Anterior cingulate cortex (tissue), 58 donors: ENCODE results near the gene GPR42.
"Not testable (repeated sequence)": the region's sequence is repeated elsewhere in the genome, so short reads cannot be mapped to it uniquely, and the experiment has no call there.

Experiments used
- DNase-seq, 58 donors: peaks; one replicate each; lab custom pipeline; 2025; lab: John Stamatoyannopoulos, UW

The GPR42 gene

DNA sequence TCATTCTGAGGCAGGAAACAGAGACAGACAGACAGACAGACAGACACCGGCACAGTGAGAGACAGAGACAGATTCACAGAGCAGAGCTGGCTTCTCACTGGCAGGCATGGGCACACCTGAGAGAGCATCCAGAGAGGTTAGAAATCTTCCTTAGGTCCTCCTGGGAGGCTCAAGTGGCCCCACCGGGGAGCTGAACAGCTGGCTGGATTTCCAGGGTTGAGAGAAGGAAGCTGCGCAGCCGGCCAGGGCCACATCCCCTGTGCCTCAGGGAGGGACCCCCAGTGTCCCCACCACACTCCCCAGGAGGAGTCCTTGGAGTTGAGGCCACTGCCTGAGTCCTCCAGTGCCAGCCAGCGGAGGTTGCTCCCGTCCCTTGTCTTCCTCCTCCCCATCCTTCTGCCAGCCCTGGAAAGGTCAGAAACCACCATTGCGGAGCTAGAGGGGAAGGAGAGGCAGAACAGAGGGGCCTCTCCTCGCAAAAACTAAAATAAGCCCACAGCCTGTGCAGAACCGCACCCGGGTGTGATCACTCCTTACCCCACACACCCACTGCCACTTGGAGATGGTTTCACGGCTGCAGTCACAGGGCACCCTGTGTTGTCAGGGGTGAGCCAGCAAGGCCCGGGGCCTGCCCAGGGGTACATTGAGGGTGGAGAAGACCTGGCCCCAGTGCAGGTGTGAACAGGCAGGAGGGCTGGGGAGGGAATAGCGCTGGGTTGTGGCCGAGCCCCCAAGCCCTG lies 8.4 kb upstream of the GPR42 start:
- DNase-seq, result no peak

DNA sequence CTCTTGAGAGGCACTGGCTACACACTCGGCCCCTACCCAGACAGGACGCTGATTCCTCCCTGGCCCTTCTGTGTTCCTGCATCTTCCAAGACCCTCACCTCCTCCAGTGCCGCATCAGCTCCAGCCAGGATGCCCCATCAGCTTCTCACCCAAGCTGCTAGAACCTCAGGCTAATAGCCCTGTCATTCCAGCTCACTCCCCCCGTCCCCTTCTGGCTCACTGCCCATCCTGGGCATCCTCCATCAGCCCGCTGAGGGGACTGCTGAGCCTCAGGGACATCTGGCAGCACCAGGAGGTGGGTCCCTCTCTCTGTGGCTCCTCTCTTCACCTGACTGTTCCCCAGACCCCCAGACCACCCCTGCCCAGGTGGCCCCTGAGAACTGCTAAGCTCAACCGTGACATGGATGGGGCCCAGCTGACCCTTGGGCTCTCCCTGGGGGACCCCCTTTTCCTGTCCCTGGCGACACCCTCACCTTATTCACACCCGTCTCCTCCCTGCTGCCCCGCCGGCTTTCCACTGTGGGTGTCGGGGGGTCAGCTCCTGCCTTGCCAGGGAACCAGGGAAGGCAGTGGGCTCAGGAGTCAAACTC lies 7.8 kb upstream of the GPR42 start:
- DNase-seq, result no peak

GRCh38 chr19:35363711-35364425 lies 7.0 kb upstream of the GPR42 start:
- no peak for DNase-seq

- no peak for DNase-seq
Observed at GRCh38 chr19:35365303-35365702, 5.6 kb upstream of the GPR42 start.

GRCh38 chr19:35368378-35368777 lies 2.5 kb upstream of the GPR42 start:
- no peak for DNase-seq

DNA sequence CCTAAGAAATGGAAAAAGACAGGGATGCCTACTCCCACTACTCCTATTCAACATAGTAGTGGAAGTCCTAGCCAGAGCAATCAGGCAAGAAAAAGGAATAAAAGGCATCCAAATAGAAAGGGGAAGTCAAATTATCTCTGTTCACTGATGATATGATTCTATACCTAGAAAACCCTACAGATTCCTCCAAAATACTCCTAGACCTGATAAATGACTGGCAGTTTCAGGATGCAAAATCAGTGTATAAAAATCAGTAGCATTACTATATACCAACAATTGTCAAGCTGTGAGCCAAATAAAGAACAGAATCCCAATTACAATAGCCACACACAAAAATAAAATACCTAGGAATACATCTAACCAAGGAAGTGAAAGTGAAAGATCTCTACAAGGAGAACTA lies 1.3 kb upstream of the GPR42 start:
- no peak for DNase-seq

DNA sequence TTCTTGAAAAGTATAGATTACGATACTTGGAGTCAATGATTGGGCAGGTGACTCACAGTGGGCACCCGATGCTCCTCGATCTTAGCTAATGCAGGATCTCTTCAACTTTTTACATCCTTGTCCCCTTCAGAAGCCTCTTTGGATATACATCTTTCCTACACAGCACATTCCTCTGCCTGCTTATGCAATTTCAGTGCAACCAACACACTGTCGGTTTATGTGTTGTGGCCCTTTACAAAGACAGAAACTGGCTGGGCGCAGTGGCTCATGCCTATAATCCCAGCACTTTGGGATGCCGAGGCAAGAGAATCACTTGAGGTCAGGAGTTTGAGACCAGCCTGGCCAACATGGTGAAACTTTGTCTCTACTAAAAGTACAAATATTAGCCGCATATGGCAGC lies 2.6 kb downstream of the GPR42 start:
- no peak for DNase-seq

DNA sequence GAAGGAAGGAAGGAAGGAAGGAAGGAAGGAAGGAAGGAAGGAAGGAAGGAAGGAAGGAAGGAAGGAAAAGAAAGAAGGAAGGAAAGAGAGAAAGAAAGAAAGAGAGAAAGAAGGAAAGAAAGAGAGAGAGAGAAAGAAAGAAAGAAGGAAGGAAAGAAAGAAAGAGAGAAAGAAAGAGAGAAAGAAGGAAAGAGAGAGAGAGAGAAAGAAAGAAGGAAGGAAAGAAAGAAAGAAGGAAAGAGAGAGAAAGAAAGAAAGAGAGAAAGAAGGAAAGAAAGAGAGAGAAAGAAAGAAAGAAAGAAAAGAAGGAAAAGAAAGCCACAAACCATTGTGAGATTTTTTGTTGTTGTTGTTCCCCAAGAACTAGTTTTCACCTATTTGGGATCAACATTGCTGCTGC lies 3.2 kb downstream of the GPR42 start:
- not testable (repeated sequence) for DNase-seq

DNA sequence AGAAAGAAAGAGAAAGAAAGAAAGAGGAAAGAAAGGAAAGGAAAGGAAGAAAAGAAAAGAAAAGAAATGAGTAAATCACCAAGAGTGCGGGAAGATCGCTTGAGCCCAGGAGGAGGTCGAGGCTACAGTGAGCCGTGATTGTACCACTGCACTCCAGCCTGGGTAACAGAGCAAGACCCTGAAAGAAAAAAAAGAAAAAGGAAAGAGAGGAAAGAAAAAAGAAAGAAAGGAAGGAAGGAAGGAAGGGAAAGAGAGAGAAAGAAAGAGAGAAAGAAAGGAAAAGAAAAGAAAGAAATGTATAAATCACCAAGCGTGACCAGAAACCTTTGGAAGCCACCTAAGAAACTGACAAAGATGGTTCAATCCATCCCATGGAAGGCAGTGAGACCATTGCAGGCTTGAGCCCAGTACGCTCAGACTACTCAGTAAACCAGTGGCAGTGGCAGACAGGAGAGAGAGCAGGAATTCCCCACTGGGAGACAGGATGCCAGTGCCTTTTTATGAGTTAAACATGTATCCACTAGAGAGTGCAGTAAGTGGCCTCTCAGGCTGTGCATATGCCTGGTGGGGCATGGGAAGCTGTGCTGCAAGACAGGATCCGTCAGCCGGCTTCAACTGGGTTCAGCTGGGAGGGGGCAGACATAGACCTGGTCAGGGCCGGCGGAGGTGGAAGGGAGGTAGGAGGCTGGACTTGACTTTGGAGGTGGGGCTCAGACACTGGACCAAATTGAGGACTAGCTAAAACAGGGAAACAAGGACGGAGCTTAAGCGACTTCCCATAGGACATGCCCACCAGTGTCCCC lies 4.8 kb downstream of the GPR42 start:
- DNase-seq, result no peak

DNA sequence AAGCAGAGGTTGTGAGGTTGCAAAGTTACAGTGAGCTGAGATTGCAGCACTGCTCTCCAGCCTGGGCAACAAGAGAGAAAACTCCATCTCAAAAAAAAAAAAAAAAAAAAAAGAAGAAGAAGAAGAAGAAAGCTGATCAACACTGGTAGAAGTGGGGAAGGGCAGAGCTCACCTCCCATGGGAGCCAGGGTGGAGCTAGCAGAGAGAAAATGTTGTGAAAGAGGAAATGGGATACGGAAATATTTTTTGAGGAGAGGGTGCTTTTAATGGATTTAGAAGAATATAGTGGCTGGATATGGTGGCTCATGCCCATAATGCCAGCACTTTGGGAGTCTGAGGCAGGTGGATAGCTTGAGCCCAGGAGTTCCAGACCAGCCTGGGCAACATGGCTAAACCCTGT lies 6.8 kb downstream of the GPR42 start:
- no peak for DNase-seq

DNA sequence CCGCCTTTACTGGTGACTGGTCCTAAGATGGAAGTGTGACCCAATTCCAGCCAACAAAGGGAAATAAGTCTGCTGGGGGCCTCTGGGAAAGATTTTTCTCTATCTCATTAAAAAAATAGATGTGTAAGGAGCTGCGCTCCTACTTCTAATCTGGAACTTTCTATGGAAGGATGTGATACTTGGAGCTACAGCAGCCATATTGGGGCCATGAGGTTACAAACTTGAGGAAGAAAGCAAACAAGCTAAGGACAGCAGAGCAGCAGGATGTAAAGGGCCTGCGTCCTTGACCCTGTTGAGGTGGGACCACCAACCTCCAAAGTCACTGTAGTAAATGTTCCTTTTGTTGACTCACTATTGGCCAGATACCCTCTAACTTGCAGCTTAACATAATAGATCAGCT lies 7.5 kb downstream of the GPR42 start:
- no peak for DNase-seq

- DNase-seq, result not testable (repeated sequence)
Observed at GRCh38 chr19:35379545-35379944, 8.7 kb downstream of the GPR42 start.

- no peak for DNase-seq
Observed at GRCh38 chr19:35379992-35380391, 9.1 kb downstream of the GPR42 start.

- DNase-seq, result no peak
Observed at GRCh38 chr19:35380450-35381124, 9.7 kb downstream of the GPR42 start.

- no peak for DNase-seq
Observed at GRCh38 chr19:35381318-35381717, 10.4 kb downstream of the GPR42 start.

GRCh38 chr19:35381926-35382325 lies 11.1 kb downstream of the GPR42 start:
- no peak for DNase-seq

- no peak for DNase-seq
Observed at GRCh38 chr19:35383536-35383935, 12.7 kb downstream of the GPR42 start.

- no peak for DNase-seq
Observed at GRCh38 chr19:35388277-35389054, 17.6 kb downstream of the GPR42 start.

DNA sequence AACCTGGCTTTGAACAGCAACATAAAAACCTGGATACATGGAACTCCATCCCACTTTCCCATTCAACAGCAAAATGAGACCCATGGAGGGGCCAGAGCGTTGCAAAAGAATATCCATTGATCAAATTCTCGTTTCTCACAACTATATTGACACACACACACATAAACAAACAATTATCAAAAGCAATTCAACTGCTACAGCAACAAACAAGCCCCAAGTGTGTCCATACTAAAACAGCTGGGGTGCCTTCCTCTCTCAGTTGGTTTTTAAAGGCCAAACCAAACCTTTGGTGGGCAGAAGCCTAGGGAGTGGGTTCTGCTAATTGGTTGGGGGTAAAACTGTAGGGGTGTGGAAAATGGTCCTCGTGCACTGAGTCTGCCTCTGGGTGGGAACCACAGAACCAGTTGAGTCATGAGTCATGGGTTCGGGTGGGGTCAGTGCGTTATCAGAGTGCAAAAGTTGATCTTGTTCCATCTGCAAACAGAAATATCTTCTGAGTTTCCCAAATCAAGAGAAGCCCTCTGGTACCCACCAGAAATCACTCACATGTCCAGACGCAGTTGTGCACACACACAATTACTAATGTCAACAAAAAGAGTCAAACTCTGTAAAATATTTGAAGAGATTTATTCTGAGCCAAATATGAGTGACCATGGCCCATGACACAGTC lies 18.5 kb downstream of the GPR42 start:
- DNase-seq, result no peak
